GM12878 (cell line): ENCODE measurements around the gene HCRT.

Source experiments
- ESRRA ChIP-seq: IDR thresholded peaks from 2 replicates; pipeline ENCODE4 v1.6.1; 2012; ENCODE audit warnings: mild to moderate bottlenecking, low read length, improper control_type of control experiment
- GATAD2B ChIP-seq: fragments of 450-650 bp; conservative IDR thresholded peaks from 2 replicates; pipeline ENCODE4 v1.6.1; 2017; ENCODE audit warnings: low read depth, mild to moderate bottlenecking, moderate library complexity
- POLR2AphosphoS5 ChIP-seq: IDR thresholded peaks from 2 replicates; pipeline ENCODE4 v1.6.1; 2011; ENCODE audit warnings: mild to moderate bottlenecking, low read length, inconsistent platforms
- RAD51 ChIP-seq: fragments of 450-650 bp; IDR thresholded peaks from 2 replicates; pipeline ENCODE4 v1.6.1; 2016; ENCODE audit warnings: moderate library complexity, mild to moderate bottlenecking, inconsistent platforms
- SIX5 ChIP-seq: IDR thresholded peaks from 2 replicates; pipeline ENCODE4 v1.6.1; 2011; ENCODE audit warnings: mild to moderate bottlenecking, low read depth, low read length, moderate library complexity; ENCODE audit not compliant: severe bottlenecking
- ZNF274 ChIP-seq: IDR thresholded peaks from one replicate; pipeline ENCODE4 v1.8.0; 2011; ENCODE audit not compliant: insufficient read length, insufficient read depth
- TF ChIP-seq, protein P1 (sequence below): fragments of 450-650 bp; IDR thresholded peaks from 2 replicates; pipeline ENCODE4 v1.6.1; 2017; ENCODE audit warnings: mild to moderate bottlenecking
- TF ChIP-seq, protein P2 (sequence below), 3 experiments: IDR thresholded peaks in 2 of 3; conservative IDR thresholded peaks in 1 of 3; 2 replicates each; pipeline ENCODE4 v1.5.1; 2011; ENCODE audit warnings: low read depth in 3 of 3, low read length in 3 of 3, mild to moderate bottlenecking in 3 of 3, control low read depth in 2 of 3, moderate library complexity in 2 of 3, inconsistent platforms in 1 of 3, mixed read lengths in 1 of 3; ENCODE audit not compliant: control insufficient read depth in 2 of 3, insufficient read depth in 1 of 3; ENCODE audit errors: extremely low read depth in 1 of 3

DNA sequence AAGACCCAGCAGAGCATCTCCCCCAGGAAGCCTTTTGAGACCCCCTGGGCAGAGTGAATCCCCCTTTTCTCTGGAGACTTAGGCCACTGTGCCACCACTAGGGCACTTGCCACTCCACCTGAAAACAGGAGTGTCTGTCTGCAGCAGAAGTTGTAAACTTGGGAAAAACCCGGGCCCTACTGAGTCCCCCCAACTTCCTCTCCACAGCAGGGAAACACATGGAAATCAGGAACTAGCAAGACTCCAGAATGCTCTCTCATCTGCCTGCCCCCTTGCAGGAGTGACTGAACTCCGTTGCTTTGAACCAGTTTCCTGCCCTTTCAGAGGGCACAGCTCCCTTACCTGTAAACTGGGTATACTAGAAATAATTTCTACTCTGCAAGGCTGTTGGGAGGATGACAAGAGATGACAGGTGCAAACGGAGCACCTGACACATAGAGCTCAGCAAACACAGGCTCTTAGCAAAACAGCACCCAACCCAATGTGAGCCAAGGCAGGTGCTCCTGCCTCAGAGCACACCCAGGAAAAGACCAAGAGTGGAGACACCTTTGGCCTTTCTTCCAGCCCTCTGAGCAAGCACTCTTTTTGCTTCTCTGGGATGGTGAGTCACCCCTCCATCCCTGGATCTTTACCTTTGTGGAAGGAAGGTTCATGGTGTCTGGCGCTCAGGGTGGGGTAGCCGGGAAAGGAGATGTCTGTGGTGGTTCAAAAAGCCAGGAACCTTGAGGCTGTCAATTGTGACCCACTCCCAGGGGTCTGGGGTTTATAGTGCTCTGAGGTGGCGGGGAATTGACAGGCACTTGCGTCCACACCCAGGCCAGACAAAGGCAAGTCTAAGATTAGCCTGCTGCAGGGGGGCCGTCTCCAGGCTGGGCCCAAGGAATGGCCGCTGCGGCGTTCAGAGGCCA is at the start of gene HCRT:
- TF ChIP-seq POLR2AphosphoS5 (no peak), RAD51 (no peak), ZNF274 (no peak), SIX5 (no peak), ESRRA (no peak), GATAD2B (no peak)
- TF ChIP-seq, protein P1, sequence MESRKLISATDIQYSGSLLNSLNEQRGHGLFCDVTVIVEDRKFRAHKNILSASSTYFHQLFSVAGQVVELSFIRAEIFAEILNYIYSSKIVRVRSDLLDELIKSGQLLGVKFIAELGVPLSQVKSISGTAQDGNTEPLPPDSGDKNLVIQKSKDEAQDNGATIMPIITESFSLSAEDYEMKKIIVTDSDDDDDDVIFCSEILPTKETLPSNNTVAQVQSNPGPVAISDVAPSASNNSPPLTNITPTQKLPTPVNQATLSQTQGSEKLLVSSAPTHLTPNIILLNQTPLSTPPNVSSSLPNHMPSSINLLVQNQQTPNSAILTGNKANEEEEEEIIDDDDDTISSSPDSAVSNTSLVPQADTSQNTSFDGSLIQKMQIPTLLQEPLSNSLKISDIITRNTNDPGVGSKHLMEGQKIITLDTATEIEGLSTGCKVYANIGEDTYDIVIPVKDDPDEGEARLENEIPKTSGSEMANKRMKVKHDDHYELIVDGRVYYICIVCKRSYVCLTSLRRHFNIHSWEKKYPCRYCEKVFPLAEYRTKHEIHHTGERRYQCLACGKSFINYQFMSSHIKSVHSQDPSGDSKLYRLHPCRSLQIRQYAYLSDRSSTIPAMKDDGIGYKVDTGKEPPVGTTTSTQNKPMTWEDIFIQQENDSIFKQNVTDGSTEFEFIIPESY = no peak
- TF ChIP-seq, protein P2, sequence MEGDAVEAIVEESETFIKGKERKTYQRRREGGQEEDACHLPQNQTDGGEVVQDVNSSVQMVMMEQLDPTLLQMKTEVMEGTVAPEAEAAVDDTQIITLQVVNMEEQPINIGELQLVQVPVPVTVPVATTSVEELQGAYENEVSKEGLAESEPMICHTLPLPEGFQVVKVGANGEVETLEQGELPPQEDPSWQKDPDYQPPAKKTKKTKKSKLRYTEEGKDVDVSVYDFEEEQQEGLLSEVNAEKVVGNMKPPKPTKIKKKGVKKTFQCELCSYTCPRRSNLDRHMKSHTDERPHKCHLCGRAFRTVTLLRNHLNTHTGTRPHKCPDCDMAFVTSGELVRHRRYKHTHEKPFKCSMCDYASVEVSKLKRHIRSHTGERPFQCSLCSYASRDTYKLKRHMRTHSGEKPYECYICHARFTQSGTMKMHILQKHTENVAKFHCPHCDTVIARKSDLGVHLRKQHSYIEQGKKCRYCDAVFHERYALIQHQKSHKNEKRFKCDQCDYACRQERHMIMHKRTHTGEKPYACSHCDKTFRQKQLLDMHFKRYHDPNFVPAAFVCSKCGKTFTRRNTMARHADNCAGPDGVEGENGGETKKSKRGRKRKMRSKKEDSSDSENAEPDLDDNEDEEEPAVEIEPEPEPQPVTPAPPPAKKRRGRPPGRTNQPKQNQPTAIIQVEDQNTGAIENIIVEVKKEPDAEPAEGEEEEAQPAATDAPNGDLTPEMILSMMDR (IDR thresholded peaks at IDR 0.05 in 2 of 3, conservative IDR thresholded peaks at IDR 0.05 in 1 of 3; ENCODE audit: control insufficient read depth in 2 of 3, extremely low read depth in 1 of 3, insufficient read depth in 1 of 3, low read depth in 3 of 3, low read length in 3 of 3) = no peak
